HG02981 (cell line): Measurements from ENCODE around the gene BAZ1B.
"Not testable (repeated sequence)": the region's sequence is repeated elsewhere in the genome, so short reads cannot be mapped to it uniquely, and the experiment has no call there.

Experiments
- ATAC-seq: cut with Tn5 transposase; IDR thresholded peaks from one replicate; pipeline ENCODE4 v1.9.1; 2021; ENCODE audit warnings: mild to moderate bottlenecking, moderate library complexity; ENCODE audit not compliant: unreplicated experiment

Gene BAZ1B

GRCh38 chr7:73427902-73428787, 93.9 kb downstream of the BAZ1B start:
- no peak for ATAC-seq

- no peak for ATAC-seq
Observed at GRCh38 chr7:73426016-73426415, 96.1 kb downstream of the BAZ1B start.

GRCh38 chr7:73425356-73425983, 96.6 kb downstream of the BAZ1B start:
- no peak for ATAC-seq

- no peak for ATAC-seq
Observed at GRCh38 chr7:73424489-73424885, 97.6 kb downstream of the BAZ1B start.

- ATAC-seq, result no peak
Observed at GRCh38 chr7:73423519-73424488, 98.3 kb downstream of the BAZ1B start.

- not testable (repeated sequence) for ATAC-seq
Observed at GRCh38 chr7:73420610-73421009, 101.5 kb downstream of the BAZ1B start.

- ATAC-seq, result not testable (repeated sequence)
Observed at GRCh38 chr7:73420016-73420415, 102.1 kb downstream of the BAZ1B start.

- ATAC-seq, result no peak
Observed at GRCh38 chr7:73418113-73418703, 103.9 kb downstream of the BAZ1B start.

- ATAC-seq, result not testable (repeated sequence)
Observed at GRCh38 chr7:73410541-73411131, 111.5 kb downstream of the BAZ1B start.

- ATAC-seq, result not testable (repeated sequence)
Observed at GRCh38 chr7:73404860-73405259, 117.2 kb downstream of the BAZ1B start.

- not testable (repeated sequence) for ATAC-seq
Observed at GRCh38 chr7:73399185-73400050, 122.7 kb downstream of the BAZ1B start.

- ATAC-seq, result no peak
Observed at GRCh38 chr7:73397521-73398281, 124.4 kb downstream of the BAZ1B start.

- no peak for ATAC-seq
Observed at GRCh38 chr7:73395538-73396503, 126.3 kb downstream of the BAZ1B start.

- ATAC-seq, result no peak
Observed at GRCh38 chr7:73394422-73394821, 127.7 kb downstream of the BAZ1B start.

GRCh38 chr7:73391396-73391795, 130.7 kb downstream of the BAZ1B start:
- no peak for ATAC-seq
